Activated CD4-positive, alpha-beta T cell treated with anti-CD3 and anti-CD28 coated beads for 36 hours (primary cell): ENCODE results near the gene EVL. TPM values are rescaled to one million over a fixed set of nuclear protein-coding genes. Genes with fewer than 3 reads are reported as not detected.

Source experiments
- ATAC-seq: fragments of 200-7000 bp; cut with Tn5 transposase; one replicate; pipeline ENCODE4 v1.10.0; 2021; ENCODE audit warnings: mild to moderate bottlenecking, moderate library complexity
- CTCF ChIA-PET: fragments of 350-600 bp; sonication (Branson Sonifier 250); formaldehyde crosslinking; loops from one replicate; lab custom pipeline; 2021; ENCODE audit warnings: antibody characterized with exemption; lab: Charles Lee
- POLR2A ChIA-PET: fragments of 350-600 bp; sonication (Branson Sonifier 250); formaldehyde crosslinking; loops from one replicate; lab custom pipeline; 2021; ENCODE audit warnings: antibody characterized with exemption, inconsistent platforms; lab: Charles Lee
- DNase-seq: peaks from one replicate; pipeline ENCODE4 v3.0.0-alpha.2; 2020
- H3K27ac Mint-ChIP-seq: one replicate; pipeline ENCODE4 v1.8.0; 2021; ENCODE audit warnings: mixed read lengths
- H3K27me3 Mint-ChIP-seq: one replicate; pipeline ENCODE4 v1.8.0; 2021; ENCODE audit warnings: mixed read lengths
- H3K36me3 Mint-ChIP-seq: one replicate; pipeline ENCODE4 v1.8.0; 2021; ENCODE audit warnings: low read depth, mixed read lengths
- H3K4me1 Mint-ChIP-seq: one replicate; pipeline ENCODE4 v1.8.0; 2021; ENCODE audit warnings: mixed read lengths
- H3K4me3 Mint-ChIP-seq: one replicate; pipeline ENCODE4 v1.8.0; 2021; ENCODE audit warnings: mild to moderate bottlenecking, moderate library complexity, mixed read lengths
- H3K9me3 Mint-ChIP-seq: one replicate; pipeline ENCODE4 v1.8.0; 2021; ENCODE audit warnings: low read depth, mixed read lengths
- intact Hi-C, 2 experiments: fragments of 100-400 bp; cut with DNase I in 1 of 2; cut with micrococcal nuclease in 1 of 2; formaldehyde crosslinking; loops; one replicate each; pipeline versions ENCODE4 v1.14.2 to v1.15.1; 2022 to 2024; cut with DNase I, micrococcal nuclease
- total RNA-seq, 2 experiments: library from RNA; stranded (reverse); gene quantifications; one replicate each; pipeline ENCODE4 v1.2.3, GENCODE V29; 2021

EVL gene
- total RNA-seq, 2 experiments from 2014 or later, result 249 to 378 TPM

GRCh38 chr14:100115726-100116125, 50.5 kb downstream of the EVL start:
- peaks cover 26% of the 10 kb centered on the region for H3K36me3 Mint-ChIP-seq
- no peak for DNase-seq
- H3K27ac Mint-ChIP-seq, result peak overlapping the region; percentile 29
- ChIA-PET CTCF (interaction anchor here (0.5 to 3.0 kb wide), 14 partner anchors 10 to 139 kb away, joined by 3 to 13 read pairs (median 3); no protein-coding TSS in a partner anchor), POLR2A (interaction anchor here (0.6 kb wide), 1 partner anchor 51 kb away, joined by 3 read pairs; no protein-coding TSS in a partner anchor)
- no peak for ATAC-seq
- no peaks in the 10 kb centered on the region for H3K27me3 Mint-ChIP-seq
- peaks cover 39% of the 10 kb centered on the region for H3K4me1 Mint-ChIP-seq
- H3K9me3 Mint-ChIP-seq, result no peaks in the 10 kb centered on the region
- intact Hi-C loops, result no loop called here
- H3K4me3 Mint-ChIP-seq, result no peak overlapping the region

- Mint-ChIP-seq H3K27ac (no peak overlapping the region), H3K27me3 (no peaks in the 10 kb centered on the region), H3K9me3 (no peaks in the 10 kb centered on the region), H3K4me3 (no peak overlapping the region), H3K36me3 (peaks cover 27% of the 10 kb centered on the region), H3K4me1 (peaks cover 39% of the 10 kb centered on the region)
- ATAC-seq (no peak), DNase-seq (no peak)
- POLR2A ChIA-PET, result interaction anchor here (0.6 kb wide), 1 partner anchor 51 kb away, joined by 3 read pairs; no protein-coding TSS in a partner anchor
- intact Hi-C loops, result no loop called here
- CTCF ChIA-PET, result interaction anchor here (0.6 to 3.7 kb wide), 12 partner anchors 8 to 140 kb away, joined by 3 to 22 read pairs (median 4); no protein-coding TSS in a partner anchor
Measured at GRCh38 chr14:100116134-100116533, 50.9 kb downstream of the EVL start.

- H3K4me1 Mint-ChIP-seq, result peaks cover 39% of the 10 kb centered on the region
- no peak overlapping the region for H3K4me3 Mint-ChIP-seq
- peak overlapping the region; percentile 56 for H3K27ac Mint-ChIP-seq
- H3K36me3 Mint-ChIP-seq, result peaks cover 27% of the 10 kb centered on the region
- POLR2A ChIA-PET, result no interaction called here
- CTCF ChIA-PET, result interaction anchor here (1.0 to 3.7 kb wide), 2 partner anchors 8 to 60 kb away, joined by 3 to 22 read pairs; no protein-coding TSS in a partner anchor
- intact Hi-C loops, result no loop called here
- no peaks in the 10 kb centered on the region for H3K27me3 Mint-ChIP-seq
- ATAC-seq (no peak), DNase-seq (no peak)
- no peaks in the 10 kb centered on the region for H3K9me3 Mint-ChIP-seq
Measured at GRCh38 chr14:100117026-100117425, 51.8 kb downstream of the EVL start.

GRCh38 chr14:100117633-100118395, 52.6 kb downstream of the EVL start:
- DNase-seq (no peak), ATAC-seq (peak; percentile 27)
- Mint-ChIP-seq H3K4me1 (peaks cover 34% of the 10 kb centered on the region), H3K27ac (peak overlapping the region; percentile 83), H3K36me3 (peaks cover 22% of the 10 kb centered on the region), H3K4me3 (no peak overlapping the region), H3K27me3 (no peaks in the 10 kb centered on the region), H3K9me3 (no peaks in the 10 kb centered on the region)
- ChIA-PET CTCF (interaction anchor here (0.6 to 3.7 kb wide), 7 partner anchors 9 to 134 kb away, joined by 3 to 22 read pairs (median 3); no protein-coding TSS in a partner anchor), POLR2A (no interaction called here)
- intact Hi-C loops, result no loop called here

GRCh38 chr14:100118396-100119011, 53.3 kb downstream of the EVL start:
- intact Hi-C loops, result no loop called here
- DNase-seq (peak; percentile 33), ATAC-seq (peak; percentile 48)
- Mint-ChIP-seq H3K4me1 (peaks cover 27% of the 10 kb centered on the region), H3K4me3 (no peak overlapping the region), H3K36me3 (peaks cover 23% of the 10 kb centered on the region), H3K27me3 (no peaks in the 10 kb centered on the region), H3K27ac (peak overlapping the region; percentile 83), H3K9me3 (no peaks in the 10 kb centered on the region)
- ChIA-PET CTCF (interaction anchor here (0.6 to 3.7 kb wide), 7 partner anchors 10 to 135 kb away, joined by 3 to 22 read pairs (median 3); no protein-coding TSS in a partner anchor), POLR2A (no interaction called here)

GRCh38 chr14:100119251-100119650, 54.0 kb downstream of the EVL start:
- no peak overlapping the region for H3K4me3 Mint-ChIP-seq
- peak overlapping the region; percentile 83 for H3K27ac Mint-ChIP-seq
- peaks cover 23% of the 10 kb centered on the region for H3K4me1 Mint-ChIP-seq
- H3K27me3 Mint-ChIP-seq, result no peaks in the 10 kb centered on the region
- CTCF ChIA-PET, result interaction anchor here (1.0 to 3.7 kb wide), 7 partner anchors 11 to 136 kb away, joined by 3 to 22 read pairs (median 4); no protein-coding TSS in a partner anchor
- H3K36me3 Mint-ChIP-seq, result peaks cover 26% of the 10 kb centered on the region
- intact Hi-C loops, result no loop called here
- no peaks in the 10 kb centered on the region for H3K9me3 Mint-ChIP-seq
- POLR2A ChIA-PET, result no interaction called here
- DNase-seq, result no peak
- no peak for ATAC-seq

- Mint-ChIP-seq H3K9me3 (no peaks in the 10 kb centered on the region), H3K36me3 (peaks cover 34% of the 10 kb centered on the region), H3K4me3 (no peak overlapping the region), H3K27me3 (no peaks in the 10 kb centered on the region), H3K4me1 (peaks cover 23% of the 10 kb centered on the region), H3K27ac (peak overlapping the region; percentile 58)
- ChIA-PET POLR2A (no interaction called here), CTCF (interaction anchor here (0.5 to 1.9 kb wide), 7 partner anchors 12 to 165 kb away, joined by 3 to 8 read pairs (median 3); no protein-coding TSS in a partner anchor)
- ATAC-seq (no peak), DNase-seq (no peak)
- intact Hi-C loops, result no loop called here
Measured at GRCh38 chr14:100120522-100121269, 55.5 kb downstream of the EVL start.

GRCh38 chr14:100121643-100122480, 56.6 kb downstream of the EVL start:
- intact Hi-C loops, result no loop called here
- DNase-seq, result no peak
- H3K4me3 Mint-ChIP-seq, result no peak overlapping the region
- ATAC-seq, result no peak
- H3K36me3 Mint-ChIP-seq, result peaks cover 31% of the 10 kb centered on the region
- CTCF ChIA-PET, result interaction anchor here (0.5 to 1.9 kb wide), 4 partner anchors 14 to 604 kb away, joined by 3 to 8 read pairs (median 5); no protein-coding TSS in a partner anchor
- no peaks in the 10 kb centered on the region for H3K27me3 Mint-ChIP-seq
- POLR2A ChIA-PET, result interaction anchor here (0.5 kb wide), 1 partner anchor 22 kb away, joined by 4 read pairs; no protein-coding TSS in a partner anchor
- H3K27ac Mint-ChIP-seq, result peak overlapping the region; percentile 33
- no peaks in the 10 kb centered on the region for H3K9me3 Mint-ChIP-seq
- H3K4me1 Mint-ChIP-seq, result peaks cover 20% of the 10 kb centered on the region

- DNase-seq (no peak), ATAC-seq (no peak)
- POLR2A ChIA-PET, result interaction anchor here (0.5 kb wide), 1 partner anchor 23 kb away, joined by 4 read pairs; no protein-coding TSS in a partner anchor
- peaks cover 15% of the 10 kb centered on the region for H3K4me1 Mint-ChIP-seq
- no peaks in the 10 kb centered on the region for H3K9me3 Mint-ChIP-seq
- no peak overlapping the region for H3K4me3 Mint-ChIP-seq
- CTCF ChIA-PET, result interaction anchor here (0.5 to 0.7 kb wide), 3 partner anchors 70 to 605 kb away, joined by 3 read pairs; no protein-coding TSS in a partner anchor
- H3K36me3 Mint-ChIP-seq, result peaks cover 29% of the 10 kb centered on the region
- no peaks in the 10 kb centered on the region for H3K27me3 Mint-ChIP-seq
- intact Hi-C loops, result no loop called here
- peak overlapping the region; percentile 37 for H3K27ac Mint-ChIP-seq
Measured at GRCh38 chr14:100122481-100123223, 57.4 kb downstream of the EVL start.

GRCh38 chr14:100123618-100124017, 58.4 kb downstream of the EVL start:
- POLR2A ChIA-PET, result no interaction called here

More at GRCh38 chr14:100123618-100124017, 58.4 kb downstream of the EVL start:
- ATAC-seq (no peak), DNase-seq (no peak)
- no peaks in the 10 kb centered on the region for H3K9me3 Mint-ChIP-seq
- H3K4me1 Mint-ChIP-seq, result peaks cover 6% of the 10 kb centered on the region
- CTCF ChIA-PET, result no interaction called here
- intact Hi-C loops, result no loop called here
- H3K27me3 Mint-ChIP-seq, result no peaks in the 10 kb centered on the region
- H3K4me3 Mint-ChIP-seq, result no peak overlapping the region
- H3K36me3 Mint-ChIP-seq, result peaks cover 26% of the 10 kb centered on the region
- no peak overlapping the region for H3K27ac Mint-ChIP-seq
